Mesenchymal stem cell (in vitro differentiated cells and primary cell): Measurements from ENCODE around the gene SNRNP48.

Experiments used
- DNase-seq: peaks from one replicate; pipeline ENCODE4 v3.0.0-alpha.2; 2013
- H2AFZ ChIP-seq: one replicate; pipeline ENCODE4 v1.6.1; 2013; ENCODE audit warnings: low read depth, mild to moderate bottlenecking, control low read depth, inconsistent platforms, low read length, moderate library complexity
- H2AK5ac ChIP-seq: 2 replicates; pipeline ENCODE4 v1.6.1; 2013; ENCODE audit warnings: low read length, moderate library complexity, mild to moderate bottlenecking, inconsistent platforms; ENCODE audit not compliant: severe bottlenecking
- H2BK120ac ChIP-seq: one replicate; pipeline ENCODE4 v1.6.1; 2013; ENCODE audit warnings: low read depth, mild to moderate bottlenecking, inconsistent platforms, low read length, moderate library complexity
- H2BK12ac ChIP-seq, 2 experiments: one replicate each; pipeline ENCODE4 v1.6.1; 2013; ENCODE audit warnings: inconsistent platforms in 2 of 2, low read length in 2 of 2, mild to moderate bottlenecking in 2 of 2, moderate library complexity in 2 of 2, control low read depth in 1 of 2
- H2BK15ac ChIP-seq: one replicate; pipeline ENCODE4 v1.6.1; 2013; ENCODE audit warnings: mild to moderate bottlenecking, low read depth, inconsistent platforms; ENCODE audit not compliant: poor library complexity, severe bottlenecking
- H2BK5ac ChIP-seq: 2 replicates; pipeline ENCODE4 v1.6.1; 2013; ENCODE audit warnings: low read depth, mild to moderate bottlenecking, low read length, control low read depth, inconsistent platforms; ENCODE audit not compliant: poor library complexity, severe bottlenecking
- H3K14ac ChIP-seq, 2 experiments: one replicate each; pipeline ENCODE4 v1.6.1; 2013; ENCODE audit warnings: inconsistent platforms in 2 of 2, low read length in 2 of 2, control low read depth in 1 of 2, mild to moderate bottlenecking in 1 of 2, moderate library complexity in 1 of 2
- H3K18ac ChIP-seq, 2 experiments: one replicate each; pipeline ENCODE4 v1.6.1; 2013; ENCODE audit warnings: inconsistent platforms in 2 of 2, low read length in 2 of 2, control low read depth in 1 of 2, low read depth in 1 of 2, mild to moderate bottlenecking in 1 of 2
- H3K23ac ChIP-seq, 2 experiments: one replicate each; pipeline ENCODE4 v1.6.1; 2013; ENCODE audit warnings: inconsistent platforms in 2 of 2, low read length in 2 of 2, mild to moderate bottlenecking in 2 of 2, moderate library complexity in 2 of 2, control low read depth in 1 of 2
- H3K27ac ChIP-seq: 2 replicates; pipeline ENCODE4 v1.5.1; 2013; ENCODE audit warnings: mild to moderate bottlenecking, moderate library complexity, low read length, control low read depth, inconsistent platforms; ENCODE audit not compliant: poor library complexity, severe bottlenecking
- H3K27me3 ChIP-seq, 2 experiments: 2 replicates each; pipeline versions ENCODE4 v1.6.1 to v1.7.0; 2013; ENCODE audit warnings: low read length in 2 of 2, mild to moderate bottlenecking in 2 of 2, moderate library complexity in 2 of 2, control low read depth in 1 of 2, inconsistent platforms in 1 of 2; ENCODE audit not compliant: control insufficient read depth in 1 of 2, insufficient read depth in 1 of 2
- H3K36me3 ChIP-seq, 2 experiments: 2 replicates each; pipeline versions ENCODE4 v1.6.1 to v1.7.0; 2013; ENCODE audit warnings: low read length in 2 of 2, control low read depth in 1 of 2, inconsistent platforms in 1 of 2, low read depth in 1 of 2, mild to moderate bottlenecking in 1 of 2; ENCODE audit not compliant: insufficient read depth in 2 of 2, control insufficient read depth in 1 of 2
- H3K4ac ChIP-seq, 2 experiments: one replicate each; pipeline ENCODE4 v1.6.1; 2013; ENCODE audit warnings: inconsistent platforms in 2 of 2, low read length in 2 of 2, mild to moderate bottlenecking in 2 of 2, moderate library complexity in 2 of 2, control low read depth in 1 of 2, low read depth in 1 of 2
- H3K4me1 ChIP-seq: 2 replicates; pipeline ENCODE4 v1.6.1; 2013; ENCODE audit warnings: low read depth, low read length, control low read depth; ENCODE audit not compliant: control insufficient read depth, insufficient read depth
- H3K4me2 ChIP-seq: 2 replicates; pipeline ENCODE4 v1.6.1; 2013; ENCODE audit warnings: low read length, mild to moderate bottlenecking, inconsistent platforms; ENCODE audit not compliant: poor library complexity, severe bottlenecking
- H3K4me3 ChIP-seq, 2 experiments: 2 replicates each; pipeline versions ENCODE4 v1.5.1 to v1.7.0; 2013; ENCODE audit warnings: low read length in 2 of 2, mild to moderate bottlenecking in 2 of 2, control low read depth in 1 of 2, low read depth in 1 of 2; ENCODE audit not compliant: insufficient read depth in 1 of 2
- H3K79me1 ChIP-seq: replicated peaks from 2 replicates; pipeline ENCODE4 v1.6.1; 2013; ENCODE audit warnings: mild to moderate bottlenecking, control low read depth, low read length, inconsistent platforms; ENCODE audit not compliant: poor library complexity, severe bottlenecking
- H3K9ac ChIP-seq: 2 replicates; pipeline ENCODE4 v1.7.0; 2013; ENCODE audit warnings: mild to moderate bottlenecking, low read length, moderate library complexity
- H3K9me3 ChIP-seq: 2 replicates; pipeline ENCODE4 v1.7.0; 2013; ENCODE audit warnings: mild to moderate bottlenecking, low read length; ENCODE audit not compliant: control insufficient read depth
- H4K8ac ChIP-seq: one replicate; pipeline ENCODE4 v1.6.1; 2013; ENCODE audit warnings: inconsistent platforms, mild to moderate bottlenecking, low read length, moderate library complexity
- H4K91ac ChIP-seq: one replicate; pipeline ENCODE4 v1.6.1; 2013; ENCODE audit warnings: mild to moderate bottlenecking, low read length, inconsistent platforms
- WGBS: methylation state at CpG from one replicate; pipeline ENCODE4 v1.1.7; 2013; ENCODE audit warnings: mixed read lengths; 5-methylcytosine and 5-hydroxymethylcytosine counted together

SNRNP48 gene

GRCh38 chr6:7546896-7547295 is 43.1 kb upstream of the SNRNP48 start:
- DNase-seq, result no peak
- H2AFZ ChIP-seq, result no peak overlapping the region
- H2AK5ac ChIP-seq, result peak overlapping the region; percentile 5
- H3K9ac ChIP-seq, result no peak overlapping the region
- H3K4ac ChIP-seq, result no peak overlapping the region
- H4K91ac ChIP-seq, result no peak overlapping the region
- H3K27ac ChIP-seq, result no peak overlapping the region
- peaks cover 22% of the 10 kb centered on the region for H3K79me1 ChIP-seq
- H3K27me3 ChIP-seq, result peaks cover 0 to 21% of the 10 kb centered on the region in 2 experiments
- H3K9me3 ChIP-seq, result no peaks in the 10 kb centered on the region
- H2BK15ac ChIP-seq, result no peak overlapping the region
- no peak overlapping the region for H3K4me2 ChIP-seq
- H3K36me3 ChIP-seq, result peaks cover 0 to 11% of the 10 kb centered on the region in 2 experiments
- H4K8ac ChIP-seq, result no peak overlapping the region
- H3K18ac ChIP-seq, result no peak overlapping the region
- H2BK120ac ChIP-seq, result no peak overlapping the region
- H2BK12ac ChIP-seq, result no peak overlapping the region
- H3K23ac ChIP-seq, result no peak overlapping the region
- H2BK5ac ChIP-seq, result no peak overlapping the region
- peaks cover 5% of the 10 kb centered on the region for H3K4me1 ChIP-seq
- H3K4me3 ChIP-seq, result no peak overlapping the region
- no peak overlapping the region for H3K14ac ChIP-seq
- WGBS, result 86% methylated on average over 4 of the region's 4 CpGs

GRCh38 chr6:7547315-7547714 is 42.7 kb upstream of the SNRNP48 start:
- H3K4me1 ChIP-seq, result peaks cover 5% of the 10 kb centered on the region
- no peak overlapping the region for H3K23ac ChIP-seq
- WGBS, result 95% methylated on average over 4 of the region's 4 CpGs
- no peak overlapping the region for H3K4me2 ChIP-seq
- no peak overlapping the region for H2BK5ac ChIP-seq
- no peak overlapping the region for H2AK5ac ChIP-seq
- H2AFZ ChIP-seq, result no peak overlapping the region
- no peak overlapping the region for H3K4ac ChIP-seq
- H2BK12ac ChIP-seq, result no peak overlapping the region
- no peak overlapping the region for H4K91ac ChIP-seq
- no peak overlapping the region for H3K18ac ChIP-seq
- no peak overlapping the region for H2BK15ac ChIP-seq
- no peak overlapping the region for H4K8ac ChIP-seq
- H3K36me3 ChIP-seq, result peaks cover 0 to 11% of the 10 kb centered on the region in 2 experiments
- H3K27me3 ChIP-seq, result peaks cover 0 to 17% of the 10 kb centered on the region in 2 experiments
- H3K4me3 ChIP-seq, result no peak overlapping the region
- no peak for DNase-seq
- H2BK120ac ChIP-seq, result no peak overlapping the region
- H3K9ac ChIP-seq, result no peak overlapping the region
- no peaks in the 10 kb centered on the region for H3K9me3 ChIP-seq
- no peak overlapping the region for H3K27ac ChIP-seq
- H3K79me1 ChIP-seq, result peaks cover 22% of the 10 kb centered on the region
- H3K14ac ChIP-seq, result no peak overlapping the region

- H2BK5ac ChIP-seq, result no peak overlapping the region
- H3K23ac ChIP-seq, result no peak overlapping the region
- 100% methylated on average over 2 of the region's 2 CpGs for WGBS
These were observed 39.6 kb upstream of the SNRNP48 start for GRCh38 chr6:7550433-7550801.

GRCh38 chr6:7554533-7555275 is 35.3 kb upstream of the SNRNP48 start:
- no peak overlapping the region for H3K9ac ChIP-seq
- no peak overlapping the region for H3K4me2 ChIP-seq
- H3K14ac ChIP-seq, result no peak overlapping the region
- H3K4me1 ChIP-seq, result peaks cover 2% of the 10 kb centered on the region
- 86% methylated on average over 4 of the region's 6 CpGs for WGBS
- H3K27me3 ChIP-seq, result peaks cover 0 to 5% of the 10 kb centered on the region in 2 experiments
- H3K23ac ChIP-seq, result no peak overlapping the region
- H2AK5ac ChIP-seq, result no peak overlapping the region
- no peak overlapping the region for H2BK12ac ChIP-seq
- H2AFZ ChIP-seq, result no peak overlapping the region
- H2BK120ac ChIP-seq, result no peak overlapping the region
- H3K4ac ChIP-seq, result no peak overlapping the region
- no peak overlapping the region for H3K27ac ChIP-seq
- H2BK15ac ChIP-seq, result no peak overlapping the region
- no peaks in the 10 kb centered on the region for H3K9me3 ChIP-seq
- H3K4me3 ChIP-seq, result no peak overlapping the region
- peaks cover 0 to 14% of the 10 kb centered on the region in 2 experiments for H3K36me3 ChIP-seq
- no peak overlapping the region for H2BK5ac ChIP-seq
- DNase-seq, result no peak
- H3K79me1 ChIP-seq, result peaks cover 25% of the 10 kb centered on the region
- no peak overlapping the region for H4K8ac ChIP-seq
- no peak overlapping the region for H3K18ac ChIP-seq
- no peak overlapping the region for H4K91ac ChIP-seq

More at GRCh38 chr6:7550433-7550801, 39.6 kb upstream of the SNRNP48 start:
- Histone ChIP-seq H3K18ac (no peak overlapping the region), H3K27me3 (peaks cover 0 to 15% of the 10 kb centered on the region in 2 experiments), H2BK120ac (no peak overlapping the region), H3K79me1 (peaks cover 33% of the 10 kb centered on the region), H3K14ac (no peak overlapping the region), H3K27ac (no peak overlapping the region), H4K8ac (no peak overlapping the region), H2AK5ac (no peak overlapping the region), H3K4ac (no peak overlapping the region), H4K91ac (no peak overlapping the region), H3K4me2 (no peak overlapping the region), H3K4me3 (no peak overlapping the region), H2AFZ (no peak overlapping the region), H3K4me1 (peaks cover 4% of the 10 kb centered on the region), H3K9ac (no peak overlapping the region), H3K36me3 (peaks cover 0 to 14% of the 10 kb centered on the region in 2 experiments), H2BK12ac (no peak overlapping the region), H3K9me3 (no peaks in the 10 kb centered on the region), H2BK15ac (no peak overlapping the region)
- no peak for DNase-seq
